HEK293T (cell line): Measurements from ENCODE around the gene PPDPF.

Experiments used
- FOXA1 ChIP-seq: fragments of 450-650 bp; IDR thresholded peaks from 2 replicates; pipeline ENCODE4 v1.6.1; 2016; ENCODE audit warnings: mild to moderate bottlenecking
- FOXM1 ChIP-seq: fragments of 450-650 bp; IDR thresholded peaks from 2 replicates; pipeline ENCODE4 v1.6.1; 2017; ENCODE audit warnings: mild to moderate bottlenecking, borderline replicate concordance
- L3MBTL2 ChIP-seq: fragments of 450-650 bp; conservative IDR thresholded peaks from 2 replicates; pipeline ENCODE4 v1.6.1; 2016; ENCODE audit warnings: mild to moderate bottlenecking
- SP1 ChIP-seq: fragments of 450-650 bp; IDR thresholded peaks from 2 replicates; pipeline ENCODE4 v1.6.1; 2017
- TF ChIP-seq, protein P1 (sequence below): fragments of 450-650 bp; IDR thresholded peaks from 2 replicates; pipeline ENCODE4 v1.6.1; 2016

DNA sequence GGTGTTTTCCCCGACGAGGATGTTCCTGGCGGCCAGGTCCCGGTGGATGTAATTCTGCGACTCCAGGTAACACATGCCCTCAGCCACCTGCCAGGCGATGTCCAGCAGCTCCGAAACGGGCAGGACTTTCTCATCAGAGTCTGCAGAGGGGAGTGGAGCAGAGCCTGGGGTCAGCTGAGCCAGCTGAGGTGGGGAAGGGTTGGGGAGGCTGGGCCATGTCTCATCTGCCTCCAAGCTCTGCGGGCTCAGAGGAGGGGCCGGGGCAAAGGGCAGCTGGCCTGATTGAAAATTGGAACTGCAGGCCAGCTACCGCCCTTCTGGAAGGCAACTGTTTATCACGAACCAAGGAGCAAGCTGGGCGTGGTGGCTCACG lies 10.2 kb downstream of the PPDPF start:
- TF ChIP-seq L3MBTL2 (no peak), SP1 (no peak), FOXA1 (no peak), FOXM1 (no peak)
- TF ChIP-seq, protein P1, sequence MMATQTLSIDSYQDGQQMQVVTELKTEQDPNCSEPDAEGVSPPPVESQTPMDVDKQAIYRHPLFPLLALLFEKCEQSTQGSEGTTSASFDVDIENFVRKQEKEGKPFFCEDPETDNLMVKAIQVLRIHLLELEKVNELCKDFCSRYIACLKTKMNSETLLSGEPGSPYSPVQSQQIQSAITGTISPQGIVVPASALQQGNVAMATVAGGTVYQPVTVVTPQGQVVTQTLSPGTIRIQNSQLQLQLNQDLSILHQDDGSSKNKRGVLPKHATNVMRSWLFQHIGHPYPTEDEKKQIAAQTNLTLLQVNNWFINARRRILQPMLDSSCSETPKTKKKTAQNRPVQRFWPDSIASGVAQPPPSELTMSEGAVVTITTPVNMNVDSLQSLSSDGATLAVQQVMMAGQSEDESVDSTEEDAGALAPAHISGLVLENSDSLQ, result no peak
